Mesenteric fat pad (tissue), 1 donor: Measurements from ENCODE around the gene TMEM271. TPM values are rescaled to one million over a fixed set of nuclear protein-coding genes. Genes with fewer than 3 reads are reported as not detected.

Experiments
- total RNA-seq: library from RNA; stranded (reverse); fragmentation: NEBNext Ultra II Directional; extraction: Animal tissue kit (Norgen Biotek cat#: 25700); gene quantifications from one replicate; pipeline ENCODE4 v1.2.1, GENCODE V29; 2021
- donor health status: DM: yes; HTN: yes; CAD: no.

The TMEM271 gene
- total RNA-seq, 1 donor from 2014 or later: not detected

Other genes starting within 250 kb of the TMEM271 start
- 18.8 TPM for gene ZNF141, start 238.5 kb downstream of the TMEM271 start, total RNA-seq
- gene ZNF721, start 77.1 kb downstream of the TMEM271 start, total RNA-seq: 18.2 TPM
- gene PIGG, start 77.1 kb downstream of the TMEM271 start, total RNA-seq: 45.1 TPM
- 2.9 TPM for gene PDE6B, start 49.3 kb upstream of the TMEM271 start, total RNA-seq
- 210 TPM for gene ATP5ME, start 98.0 kb upstream of the TMEM271 start, total RNA-seq
- 16.5 TPM for gene MYL5, start 98.2 kb upstream of the TMEM271 start, total RNA-seq
- gene SLC49A3, start 112.9 kb upstream of the TMEM271 start, total RNA-seq: 19.0 TPM
- gene PCGF3, start 129.5 kb upstream of the TMEM271 start, total RNA-seq: 34.7 TPM
- gene CPLX1, start 249.8 kb upstream of the TMEM271 start, total RNA-seq: 3.0 TPM